GM19238 (cell line): Measurements from ENCODE around the gene BBS2.
"Not testable (repeated sequence)": the region's sequence is repeated elsewhere in the genome, so short reads cannot be mapped to it uniquely, and the experiment has no call there.

Experiments used
- DNase-seq: peaks from one replicate; pipeline ENCODE4 v3.0.0; 2011; ENCODE audit warnings: low spot score; ENCODE audit not compliant: insufficient read length

Gene BBS2

DNA sequence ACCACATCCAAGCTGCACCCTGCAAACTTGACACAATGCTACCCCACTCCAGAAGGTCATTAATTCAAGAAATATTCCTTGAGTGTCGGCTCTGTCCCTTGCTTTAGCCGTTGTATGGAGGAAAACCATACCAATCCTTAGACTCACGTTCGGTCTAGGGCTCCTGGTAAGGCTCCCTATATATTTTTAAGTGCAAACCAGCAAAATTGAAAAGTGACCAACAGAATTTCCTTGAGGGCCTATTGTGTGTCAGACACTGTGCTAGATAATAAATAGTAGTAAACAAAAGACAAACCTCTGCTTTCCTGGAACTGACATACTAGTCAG is 390 bp upstream of the BBS2 start:
- DNase-seq, result no peak

DNA sequence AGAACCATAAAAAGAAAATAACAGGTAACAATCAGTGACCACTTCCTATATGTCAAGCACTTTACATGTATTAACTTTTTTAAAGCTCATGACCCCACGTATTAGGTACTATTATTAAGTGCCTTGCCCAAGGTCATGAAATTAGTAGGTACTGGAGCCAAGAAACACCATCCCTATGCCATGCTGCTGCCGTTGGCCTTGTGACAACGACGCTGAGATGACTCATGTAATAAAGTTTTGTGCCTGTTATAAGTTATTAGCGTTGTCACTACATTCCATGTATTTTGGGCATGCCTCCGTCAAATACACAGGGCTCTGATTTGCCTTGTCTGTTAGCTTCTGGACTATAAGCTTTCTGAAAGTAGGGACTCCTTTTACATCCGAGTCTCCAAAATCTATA is 1.4 kb downstream of the BBS2 start:
- no peak for DNase-seq

DNA sequence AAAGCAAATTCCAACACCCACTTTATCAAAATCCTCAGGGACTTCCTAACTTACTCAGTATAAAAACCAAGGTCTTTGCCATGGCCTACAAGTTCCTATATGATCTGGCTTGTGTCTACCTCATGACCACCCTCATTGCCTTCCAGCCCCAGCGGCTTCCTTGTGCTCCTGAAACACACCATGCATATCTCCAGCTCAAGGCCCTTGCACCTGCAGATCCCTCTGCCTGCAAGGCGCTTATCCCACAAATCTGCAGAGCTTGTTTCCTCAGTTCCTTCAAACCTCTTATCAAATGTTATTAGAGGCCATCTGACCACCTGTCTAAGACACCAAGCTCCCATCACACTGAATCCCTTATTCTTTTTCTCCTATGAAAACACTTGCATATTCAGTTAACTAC is 2.6 kb downstream of the BBS2 start:
- DNase-seq, result no peak

DNA sequence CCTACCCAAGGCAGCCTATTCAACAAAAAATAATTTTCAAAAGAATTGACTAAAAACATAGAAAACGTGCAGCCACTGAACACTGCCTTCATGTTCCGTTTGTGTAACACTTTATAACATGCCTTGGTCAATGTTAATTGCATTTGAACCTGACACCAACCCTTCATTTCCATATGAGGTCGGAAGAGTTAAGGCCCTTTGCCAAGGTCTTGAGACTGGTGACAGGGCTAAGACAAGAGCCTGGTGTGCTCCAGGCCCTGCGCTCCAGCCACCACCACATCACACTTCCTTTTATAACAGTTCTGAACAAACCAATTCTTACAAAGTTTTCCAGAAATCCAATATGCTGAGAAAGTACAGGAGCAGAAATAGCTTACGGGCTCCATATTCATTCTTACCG is 4.2 kb downstream of the BBS2 start:
- no peak for DNase-seq

DNA sequence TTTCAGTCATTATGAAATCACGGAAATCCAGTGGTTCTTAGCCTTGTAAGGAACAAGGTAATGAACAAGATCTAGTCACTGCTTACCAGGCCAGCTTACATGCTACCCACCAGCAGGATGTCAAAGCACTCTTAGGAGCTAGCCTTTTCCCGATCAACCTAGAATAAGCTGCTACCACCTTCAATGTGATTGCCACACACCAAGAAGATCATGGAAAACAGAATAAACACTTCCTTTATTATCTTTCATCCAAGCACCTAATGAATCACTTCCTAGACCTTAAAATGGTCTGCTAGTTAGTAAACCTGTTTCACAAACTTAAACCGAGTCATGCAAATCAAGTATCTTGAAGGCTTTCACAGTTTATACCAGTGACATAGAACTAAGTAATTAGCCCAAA is 5.0 kb downstream of the BBS2 start:
- no peak for DNase-seq

DNA sequence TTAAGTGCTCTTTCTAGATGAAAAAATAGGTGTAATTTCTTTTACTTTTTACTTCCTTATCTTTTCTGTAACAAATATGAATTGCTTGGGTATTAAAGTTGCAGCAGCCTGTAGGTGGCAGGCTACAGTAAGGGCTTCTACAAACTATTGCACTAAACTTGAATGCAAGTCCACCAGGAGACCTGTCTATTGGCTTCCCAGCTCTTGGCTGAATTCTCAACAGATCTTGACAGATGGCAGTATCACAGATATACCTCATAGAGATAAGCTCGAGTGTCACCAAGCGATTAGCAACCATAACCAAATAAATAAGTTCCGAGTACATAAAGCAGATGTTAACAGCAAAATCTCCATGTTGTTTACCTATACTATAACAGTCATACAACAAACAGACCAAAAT is 5.9 kb downstream of the BBS2 start:
- no peak for DNase-seq

DNA sequence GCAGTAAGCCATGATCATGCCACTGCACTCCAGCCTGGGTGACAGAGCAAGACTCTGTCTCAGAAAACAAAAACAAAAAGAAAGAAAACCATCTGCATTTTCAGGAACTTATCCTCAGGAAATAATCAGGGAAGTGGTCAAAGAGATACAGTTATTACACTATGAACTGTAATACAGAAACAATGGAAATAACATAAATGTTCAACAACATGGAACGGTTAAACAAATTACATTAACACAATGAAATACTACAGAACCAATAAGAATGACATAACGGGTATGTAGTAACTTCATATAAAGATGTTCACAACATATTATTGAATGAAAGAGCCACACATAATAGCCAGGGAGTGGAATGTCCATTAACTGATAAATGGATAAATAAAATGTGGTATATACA is 6.7 kb downstream of the BBS2 start:
- DNase-seq, result no peak

DNA sequence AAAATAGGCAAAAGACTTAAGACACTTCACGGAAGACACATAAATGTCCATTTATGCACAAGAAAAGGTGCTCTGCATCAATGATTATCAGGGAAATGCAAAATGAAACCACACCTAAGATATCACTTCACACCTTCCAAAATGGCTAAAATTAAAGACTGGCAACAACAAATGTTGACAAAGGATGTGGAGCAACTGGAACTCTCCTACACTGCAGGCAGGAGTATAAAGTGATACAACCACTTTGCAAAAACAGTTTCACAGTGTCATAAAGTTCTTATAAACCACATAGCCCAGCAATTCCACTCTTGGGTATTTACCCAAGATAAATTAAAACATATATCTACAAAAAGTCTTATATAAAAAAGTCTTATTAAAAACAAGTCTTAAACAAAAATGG is 7.8 kb downstream of the BBS2 start:
- no peak for DNase-seq

DNA sequence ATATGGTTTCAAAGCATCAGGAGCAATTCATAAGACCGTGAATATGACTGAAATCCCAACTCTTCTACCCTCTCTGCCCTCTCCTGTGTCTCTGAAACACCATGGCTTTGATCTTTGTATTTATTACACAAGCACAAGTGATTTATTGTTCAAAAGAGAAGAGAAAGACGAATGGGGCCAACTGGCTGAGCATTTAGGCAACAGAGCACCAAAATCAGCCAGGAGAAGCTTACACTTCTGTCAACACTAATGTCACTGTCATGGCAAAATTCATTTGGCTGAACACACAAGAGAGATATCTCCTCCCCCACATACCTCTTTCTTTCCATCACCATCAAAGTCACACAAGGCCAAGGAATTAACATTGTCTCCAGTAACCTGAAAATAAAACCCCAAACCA is 9.3 kb downstream of the BBS2 start:
- no peak for DNase-seq

DNA sequence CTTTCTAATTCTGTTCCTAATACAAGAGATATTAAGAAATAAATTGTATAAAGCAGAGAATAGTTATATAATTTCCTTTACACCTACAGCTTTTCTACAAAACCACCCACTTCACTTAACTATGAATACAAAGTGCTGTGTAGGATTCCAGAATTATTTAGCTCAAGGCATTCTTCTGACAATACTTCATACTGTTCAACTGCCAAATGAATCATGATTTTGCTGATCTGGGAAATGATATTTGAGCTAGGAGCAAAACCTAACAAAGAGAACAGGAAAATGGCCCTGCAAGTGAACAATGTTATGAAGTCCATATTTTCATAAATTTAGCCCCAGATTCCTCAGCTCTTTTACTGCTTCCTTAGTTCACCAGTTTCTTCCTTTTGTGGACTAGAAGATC is 12.9 kb downstream of the BBS2 start:
- no peak for DNase-seq

DNA sequence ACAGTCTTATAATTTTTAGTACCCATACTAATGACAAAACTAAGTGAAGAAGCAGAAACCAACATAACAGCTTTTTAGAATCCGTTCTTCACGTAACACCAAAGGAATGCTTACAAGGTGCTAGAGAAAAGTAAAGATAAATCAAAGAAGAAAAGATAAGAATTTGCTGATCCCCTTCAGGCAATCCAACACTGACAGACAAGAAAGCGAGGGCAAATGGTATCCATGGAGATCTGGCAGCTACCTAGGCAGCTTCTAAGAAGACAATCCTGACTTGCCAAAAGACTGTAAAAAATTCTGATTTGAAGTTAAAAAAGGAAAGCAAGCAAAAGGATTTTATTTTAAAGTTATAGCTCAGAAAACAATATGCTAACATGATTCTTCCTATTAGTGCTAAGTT is 14.6 kb downstream of the BBS2 start:
- DNase-seq, result no peak

DNA sequence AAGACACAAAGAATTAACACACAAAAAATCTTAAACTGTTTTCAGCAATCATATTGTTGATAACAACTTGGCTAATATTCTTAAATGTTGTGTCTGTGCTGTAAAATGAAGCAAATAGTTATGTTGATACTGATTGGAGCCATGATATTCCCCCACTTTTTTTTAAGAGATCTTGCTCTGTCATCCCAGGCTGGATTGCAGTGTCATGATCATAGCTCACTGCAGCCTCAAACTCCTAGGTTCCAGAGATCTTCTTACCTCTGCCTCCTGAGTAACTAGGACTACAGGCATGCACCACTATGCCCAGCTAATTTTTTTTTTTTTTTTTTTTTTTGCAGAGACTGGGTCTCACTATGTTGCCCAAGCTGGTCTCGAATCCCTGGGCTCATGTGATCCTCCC is 26.0 kb downstream of the BBS2 start:
- no peak for DNase-seq

DNA sequence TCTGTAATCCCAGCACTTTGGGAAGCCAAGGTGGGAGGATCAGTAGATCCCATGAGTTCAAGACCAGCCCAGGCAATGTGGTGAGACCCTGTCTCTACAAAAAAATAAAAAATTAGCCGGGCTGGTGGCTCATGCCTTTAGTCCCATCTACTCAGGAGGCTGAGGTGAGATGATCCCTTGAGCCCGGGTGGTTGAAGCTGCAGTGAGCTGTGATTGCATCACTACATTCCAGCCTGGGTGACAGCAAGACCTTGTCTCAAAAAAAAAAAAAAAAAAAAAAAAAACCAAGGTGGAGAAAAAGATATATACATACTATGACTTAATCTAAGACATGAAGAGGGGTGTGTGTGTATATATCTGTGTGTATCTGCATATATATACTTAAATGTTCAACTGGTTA is 26.7 kb downstream of the BBS2 start:
- no peak for DNase-seq

DNA sequence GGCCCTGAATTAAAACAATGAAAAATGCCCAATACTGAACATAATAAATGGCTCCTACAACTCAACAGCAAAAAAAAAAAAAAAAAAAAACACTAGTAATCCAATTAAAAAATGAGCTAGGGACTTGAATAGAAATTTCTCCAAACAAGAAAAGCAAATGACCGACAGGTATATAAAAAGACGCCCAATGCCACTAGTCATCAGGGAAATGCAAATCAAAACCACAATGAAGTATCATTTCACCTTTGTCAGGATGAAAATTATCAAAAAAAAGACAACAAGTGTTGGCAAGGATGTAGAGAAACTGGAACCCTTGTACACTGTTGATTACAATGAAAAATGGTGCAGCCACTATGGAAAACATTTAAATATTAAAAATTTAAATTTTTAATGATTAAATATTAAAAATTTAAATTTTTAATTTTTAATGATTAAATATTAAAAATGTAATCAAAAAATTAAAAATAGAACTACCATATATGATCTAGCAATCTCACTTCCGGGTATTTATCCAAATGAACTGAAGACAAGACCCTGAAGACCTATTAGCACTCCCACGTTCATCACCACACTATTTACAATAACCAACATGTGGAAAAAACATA is 28.1 kb downstream of the BBS2 start:
- DNase-seq, result no peak

DNA sequence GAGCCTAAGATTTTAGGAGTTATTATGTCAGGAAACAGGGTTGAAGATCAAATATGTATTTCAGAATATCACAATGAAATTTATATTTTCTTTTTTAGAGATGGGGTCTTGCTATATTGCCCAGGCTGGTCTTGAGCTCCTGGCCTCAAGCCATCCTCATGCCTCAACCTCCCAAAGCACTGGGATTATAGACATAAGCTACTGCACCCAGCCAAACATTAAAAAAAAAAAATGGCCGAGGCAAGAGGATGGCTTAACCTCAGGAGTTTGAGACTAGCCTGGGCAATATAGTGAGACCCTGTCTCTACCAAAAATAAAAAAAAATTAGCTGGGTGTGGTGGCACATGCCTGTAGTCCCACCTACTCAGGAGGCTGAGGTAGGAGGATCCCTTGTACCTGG is 31.0 kb downstream of the BBS2 start:
- not testable (repeated sequence) for DNase-seq

DNA sequence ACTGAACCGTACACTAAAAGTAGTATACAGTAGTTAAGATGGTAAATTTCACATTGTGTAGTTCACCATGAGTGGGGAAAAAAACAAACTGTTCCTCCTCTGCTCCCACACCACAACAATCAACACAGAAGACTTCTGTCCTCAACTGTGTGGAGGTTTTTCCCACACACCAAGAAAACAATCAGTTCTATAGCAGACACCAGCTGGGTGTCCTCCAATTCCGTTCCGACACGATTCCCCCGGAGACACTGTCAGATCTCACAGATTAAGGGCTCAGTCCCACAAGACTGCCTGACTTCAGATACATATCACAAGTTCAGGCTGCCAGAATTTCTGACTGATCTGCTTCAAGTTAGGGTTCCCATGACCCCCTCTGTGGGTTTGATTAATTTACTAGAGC is 31.8 kb downstream of the BBS2 start:
- DNase-seq, result no peak

DNA sequence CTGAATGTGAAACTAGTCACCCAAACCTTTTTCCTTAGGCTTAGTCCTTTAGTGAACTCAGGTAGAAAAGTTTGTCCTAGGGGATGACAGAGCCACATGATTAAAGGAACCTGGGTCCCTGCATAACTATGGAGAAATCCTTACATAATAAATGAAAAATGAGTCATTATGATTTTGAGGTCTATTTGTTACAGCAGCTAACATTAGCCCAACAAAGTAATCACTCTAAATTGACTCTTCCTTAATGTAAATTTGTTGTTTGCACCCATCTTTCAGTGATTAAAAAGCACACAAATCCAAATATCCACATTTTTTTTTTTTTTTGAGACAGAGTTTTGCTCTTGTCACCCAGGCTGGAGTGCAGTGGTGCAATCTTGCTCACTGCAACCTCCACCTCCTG is 36.4 kb downstream of the BBS2 start:
- no peak for DNase-seq

DNA sequence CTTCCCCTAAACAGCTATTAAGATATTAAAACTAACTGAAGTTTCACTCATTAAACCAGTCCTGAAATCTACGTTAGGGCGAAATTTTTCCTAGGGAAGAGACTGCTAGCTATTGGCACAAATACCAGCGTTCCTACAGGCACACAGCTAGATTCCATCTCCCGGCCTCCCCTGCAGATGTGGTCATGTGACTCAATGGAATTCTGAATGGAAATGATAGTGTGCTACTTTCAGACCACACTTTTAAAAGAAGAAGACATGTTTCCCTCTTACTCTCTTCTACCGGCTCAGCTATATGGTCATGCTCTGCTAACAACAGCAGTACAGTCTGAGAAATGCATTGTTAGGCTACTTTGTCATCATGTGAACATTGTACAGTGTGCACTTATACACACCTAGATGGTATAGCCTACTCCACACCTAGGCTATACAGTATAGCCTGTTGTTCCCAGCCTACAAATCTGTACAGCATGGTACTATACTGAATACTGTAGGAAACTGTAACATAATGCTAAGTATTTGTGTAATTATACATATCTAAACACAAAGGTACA is 37.1 kb downstream of the BBS2 start:
- no peak for DNase-seq

DNA sequence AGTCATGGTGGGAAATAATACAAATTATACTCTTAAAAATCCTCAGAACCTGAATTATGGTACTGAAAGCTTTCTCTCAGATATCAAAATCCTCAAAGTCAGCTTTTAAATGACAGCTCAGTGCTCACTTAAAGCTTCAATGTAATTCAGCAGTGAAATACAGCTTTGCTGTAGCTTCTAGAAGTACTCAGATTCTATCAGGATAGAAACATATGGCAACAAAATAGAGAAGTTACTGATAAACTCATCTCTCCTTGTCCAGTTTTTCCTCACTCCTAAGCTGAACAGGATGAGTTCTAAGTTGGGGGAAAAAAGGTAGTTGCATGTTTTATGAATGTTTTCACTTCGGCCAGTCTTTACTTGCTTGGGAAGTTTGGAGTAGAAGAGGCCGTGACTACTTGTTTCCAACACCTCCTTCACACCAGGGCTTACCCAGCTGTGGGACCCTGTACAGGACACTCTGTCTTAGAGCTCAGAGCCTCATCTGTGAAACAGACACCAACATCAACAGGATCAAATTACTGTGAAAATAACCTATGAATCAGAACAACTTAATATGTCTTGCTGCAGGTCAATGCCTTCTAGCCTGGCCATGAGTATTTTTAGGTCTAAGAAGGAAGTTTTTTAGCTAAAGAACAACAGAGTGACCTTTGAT is 38.2 kb downstream of the BBS2 start:
- no peak for DNase-seq

DNA sequence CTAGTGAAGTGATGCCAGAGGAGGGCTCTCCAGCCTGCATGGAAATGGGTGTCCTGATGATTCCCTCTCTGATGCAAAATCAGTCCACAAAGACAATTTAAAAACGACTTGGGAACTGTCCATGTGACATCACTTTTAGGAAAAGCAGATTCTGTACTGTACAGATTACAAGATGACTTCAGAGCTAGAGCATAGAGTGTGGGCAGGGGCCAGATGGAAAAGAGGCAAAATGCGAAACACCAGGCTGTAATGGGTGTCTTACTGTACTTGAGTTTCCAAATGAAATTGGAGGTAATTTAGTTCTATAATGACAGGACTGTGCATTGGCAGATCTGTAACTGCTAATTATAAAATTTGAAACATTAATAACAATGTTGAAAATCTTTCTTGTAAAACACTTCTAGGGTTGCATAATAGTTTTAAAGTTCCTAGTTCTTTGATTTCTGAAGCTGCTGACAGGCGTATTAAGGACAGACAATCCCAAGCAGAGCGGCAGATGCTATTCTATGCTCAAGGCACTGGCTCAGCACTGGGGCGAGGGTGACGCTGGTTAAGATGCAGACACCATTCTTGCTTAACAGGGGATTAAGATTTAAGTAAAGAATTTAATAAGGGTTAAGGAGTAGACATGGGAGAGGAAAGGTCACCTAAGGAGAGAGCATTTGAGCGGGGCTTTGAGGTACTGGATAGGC is 38.9 kb downstream of the BBS2 start:
- no peak for DNase-seq

DNA sequence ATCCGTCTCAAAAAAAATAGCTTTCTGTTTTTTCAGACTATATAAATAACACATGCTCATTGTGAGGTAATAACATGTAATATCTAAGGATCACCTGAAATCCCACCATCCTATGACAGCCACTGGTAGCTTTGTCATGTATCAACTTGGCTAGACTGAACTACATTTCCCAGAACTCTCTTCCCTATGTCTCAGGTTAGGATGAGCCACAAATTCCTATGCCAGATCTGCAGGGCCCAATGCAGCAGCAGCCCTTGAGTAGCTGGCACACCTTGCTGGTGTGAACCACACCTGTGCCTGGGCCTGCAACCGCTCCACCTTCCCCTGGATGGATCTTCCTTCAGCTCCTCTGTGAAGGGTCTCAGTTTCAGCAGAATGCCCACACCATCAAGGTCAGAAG is 40.4 kb downstream of the BBS2 start:
- no peak for DNase-seq

DNA sequence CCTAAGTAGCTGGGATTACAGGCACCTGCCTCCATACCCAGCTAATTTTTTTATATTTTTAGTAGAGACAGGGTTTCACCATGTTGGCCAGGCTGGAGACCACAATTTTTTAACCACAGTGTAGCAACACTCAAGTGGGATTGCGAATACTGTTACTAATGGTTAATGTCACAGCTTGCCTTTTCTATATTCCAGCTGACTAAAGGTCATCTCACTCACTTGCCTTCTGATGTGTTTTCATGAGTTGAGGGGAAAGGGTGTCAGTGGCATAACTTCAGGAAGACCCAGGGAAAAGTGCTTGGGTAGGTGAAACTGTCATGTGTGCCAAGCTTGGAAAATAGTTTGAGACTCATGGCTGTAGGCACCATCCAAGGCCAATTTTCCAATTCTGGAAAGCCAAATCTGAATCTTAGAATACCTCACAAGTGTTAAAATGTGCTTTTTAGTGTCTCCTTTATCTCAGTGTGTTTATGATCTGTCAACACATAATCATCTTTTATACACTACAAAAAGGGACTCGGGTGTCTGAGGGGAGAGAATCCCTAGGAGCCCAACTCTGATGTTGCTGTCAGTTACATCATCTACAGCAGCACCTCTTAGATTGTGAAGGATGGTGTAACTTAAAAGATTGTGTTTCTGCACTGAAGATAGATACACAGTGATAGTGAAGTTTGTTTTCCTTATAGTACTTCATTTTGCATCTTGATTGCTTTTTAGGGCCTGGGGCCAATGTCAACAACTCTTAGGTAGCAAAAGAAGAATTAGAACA is 41.4 kb downstream of the BBS2 start:
- no peak for DNase-seq
